Ureter (tissue), 1 donor: Measurements from ENCODE around the gene ARID4B. TPM values are rescaled to one million over a fixed set of nuclear protein-coding genes. Genes with fewer than 3 reads are reported as not detected.
"Not testable (repeated sequence)": the region's sequence is repeated elsewhere in the genome, so short reads cannot be mapped to it uniquely, and the experiment has no call there.

Experiments used
- DNase-seq: peaks from one replicate; pipeline ENCODE4 v3.0.0-alpha.2; 2020; ENCODE audit warnings: low spot score
- total RNA-seq: library from RNA; stranded (reverse); gene quantifications from one replicate; pipeline ENCODE4 v1.2.4, GENCODE V29; 2023
- donor health status: DM: yes; HTN: yes; CAD: no.

Gene ARID4B, protein sequence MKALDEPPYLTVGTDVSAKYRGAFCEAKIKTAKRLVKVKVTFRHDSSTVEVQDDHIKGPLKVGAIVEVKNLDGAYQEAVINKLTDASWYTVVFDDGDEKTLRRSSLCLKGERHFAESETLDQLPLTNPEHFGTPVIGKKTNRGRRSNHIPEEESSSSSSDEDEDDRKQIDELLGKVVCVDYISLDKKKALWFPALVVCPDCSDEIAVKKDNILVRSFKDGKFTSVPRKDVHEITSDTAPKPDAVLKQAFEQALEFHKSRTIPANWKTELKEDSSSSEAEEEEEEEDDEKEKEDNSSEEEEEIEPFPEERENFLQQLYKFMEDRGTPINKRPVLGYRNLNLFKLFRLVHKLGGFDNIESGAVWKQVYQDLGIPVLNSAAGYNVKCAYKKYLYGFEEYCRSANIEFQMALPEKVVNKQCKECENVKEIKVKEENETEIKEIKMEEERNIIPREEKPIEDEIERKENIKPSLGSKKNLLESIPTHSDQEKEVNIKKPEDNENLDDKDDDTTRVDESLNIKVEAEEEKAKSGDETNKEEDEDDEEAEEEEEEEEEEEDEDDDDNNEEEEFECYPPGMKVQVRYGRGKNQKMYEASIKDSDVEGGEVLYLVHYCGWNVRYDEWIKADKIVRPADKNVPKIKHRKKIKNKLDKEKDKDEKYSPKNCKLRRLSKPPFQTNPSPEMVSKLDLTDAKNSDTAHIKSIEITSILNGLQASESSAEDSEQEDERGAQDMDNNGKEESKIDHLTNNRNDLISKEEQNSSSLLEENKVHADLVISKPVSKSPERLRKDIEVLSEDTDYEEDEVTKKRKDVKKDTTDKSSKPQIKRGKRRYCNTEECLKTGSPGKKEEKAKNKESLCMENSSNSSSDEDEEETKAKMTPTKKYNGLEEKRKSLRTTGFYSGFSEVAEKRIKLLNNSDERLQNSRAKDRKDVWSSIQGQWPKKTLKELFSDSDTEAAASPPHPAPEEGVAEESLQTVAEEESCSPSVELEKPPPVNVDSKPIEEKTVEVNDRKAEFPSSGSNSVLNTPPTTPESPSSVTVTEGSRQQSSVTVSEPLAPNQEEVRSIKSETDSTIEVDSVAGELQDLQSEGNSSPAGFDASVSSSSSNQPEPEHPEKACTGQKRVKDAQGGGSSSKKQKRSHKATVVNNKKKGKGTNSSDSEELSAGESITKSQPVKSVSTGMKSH (N-terminal part only)
- total RNA-seq, result 52.9 TPM

GRCh38 chr1:235327559-235328270, at the start of gene ARID4B:
TSS of gene ARID4B (minus strand) at chr1:235328179. CDS start at chr1:235326919, 1,260 bp downstream.
- no peak for DNase-seq

- no peak for DNase-seq
These were observed 48.1 kb upstream of the ARID4B start for GRCh38 chr1:235375919-235376605.

- no peak for DNase-seq
These were observed 41.8 kb upstream of the ARID4B start for GRCh38 chr1:235369802-235370201.

DNA sequence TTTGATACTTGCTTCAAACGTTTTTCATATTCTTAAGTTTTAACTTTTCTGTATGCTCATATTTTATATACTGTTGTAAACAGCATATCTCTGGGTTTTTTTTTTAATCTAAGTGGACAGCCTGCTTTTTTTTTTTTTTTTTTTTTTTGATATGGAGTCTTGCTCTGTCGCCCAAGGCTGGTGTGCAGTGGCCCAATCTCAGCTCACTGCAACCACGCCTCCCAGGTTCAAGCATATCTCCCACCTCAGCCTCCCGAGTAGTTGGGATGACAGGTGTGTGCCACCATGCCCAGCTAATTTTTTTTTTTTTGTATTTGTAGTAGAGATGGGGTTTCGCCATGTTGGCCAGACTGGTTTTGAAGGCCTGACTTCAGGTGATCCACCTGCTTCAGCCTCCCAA, 40.4 kb upstream of the ARID4B start:
- no peak for DNase-seq

GRCh38 chr1:235367000-235367908, 39.3 kb upstream of the ARID4B start, which contains the start of gene TBCE:
TSS of gene TBCE (plus strand) at chr1:235367427. CDS start at chr1:235380050, 12,623 bp downstream.
- peak; percentile 97 for DNase-seq

- DNase-seq, result no peak
These were observed 38.3 kb upstream of the ARID4B start for GRCh38 chr1:235366286-235366685.

DNA sequence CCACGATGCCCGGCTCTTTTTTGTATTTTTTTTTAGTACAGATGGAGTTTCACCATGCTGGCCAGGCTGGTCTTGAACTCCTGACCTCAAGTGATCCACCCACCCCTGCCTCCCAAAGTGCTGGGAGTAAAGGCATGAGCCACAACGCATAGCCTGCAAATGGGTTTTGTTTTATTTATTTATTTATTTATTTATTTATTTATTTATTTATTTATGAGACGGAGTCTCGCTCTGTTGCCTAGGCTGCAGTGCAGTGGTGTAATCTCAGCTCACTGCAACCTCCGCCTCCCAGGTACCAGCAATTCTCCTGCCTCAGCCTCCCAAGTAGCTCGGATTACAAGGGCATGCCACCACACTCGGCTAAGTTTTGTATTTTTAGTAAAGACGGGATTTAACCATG, 36.2 kb upstream of the ARID4B start:
- DNase-seq, result not testable (repeated sequence)

- DNase-seq, result no peak
These were observed 30.9 kb upstream of the ARID4B start for GRCh38 chr1:235358899-235359298.

DNA sequence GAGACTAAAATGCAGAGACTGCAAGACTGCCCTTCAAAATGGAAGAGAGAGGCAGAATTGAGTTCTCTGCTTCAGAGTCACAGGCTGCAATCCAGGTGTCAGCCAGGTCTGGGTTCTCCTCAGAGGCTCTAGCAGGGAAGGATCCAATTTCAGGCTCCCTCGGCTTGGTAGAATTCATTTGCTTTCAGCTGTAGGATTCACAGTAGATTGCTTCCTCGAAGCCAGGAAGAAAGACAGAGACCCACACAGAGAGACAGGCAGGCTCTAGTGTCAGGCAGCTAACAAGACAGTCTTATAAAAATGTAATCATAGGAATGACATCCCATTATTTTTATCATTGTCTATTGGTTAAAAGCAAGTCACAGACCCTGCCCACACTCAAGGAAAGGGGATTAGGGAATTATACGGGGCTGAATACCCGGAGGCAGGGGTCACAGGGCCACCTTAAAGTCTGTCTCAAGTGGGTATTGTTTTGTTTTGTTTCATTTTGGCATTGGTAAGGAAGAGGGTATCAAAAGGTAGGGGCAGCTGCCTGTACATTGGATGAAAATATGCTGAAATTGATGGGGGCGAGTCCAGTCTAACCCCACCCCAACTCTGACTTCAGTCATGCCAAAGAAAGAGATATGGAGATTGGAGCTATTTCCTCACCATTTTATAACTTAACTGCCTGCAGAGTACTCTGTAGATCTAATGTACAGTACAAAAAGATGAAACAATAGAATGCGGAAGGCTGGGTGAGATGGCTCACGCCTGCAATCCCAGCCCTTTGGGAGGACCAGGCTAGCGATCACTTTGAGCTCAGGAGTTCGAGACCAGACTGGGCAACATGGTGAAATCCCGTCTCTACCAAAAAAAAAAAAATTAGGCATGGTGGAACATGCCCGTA, 29.8 kb upstream of the ARID4B start:
- DNase-seq, result no peak

- DNase-seq, result no peak
These were observed 23.9 kb upstream of the ARID4B start for GRCh38 chr1:235351898-235352297.

DNA sequence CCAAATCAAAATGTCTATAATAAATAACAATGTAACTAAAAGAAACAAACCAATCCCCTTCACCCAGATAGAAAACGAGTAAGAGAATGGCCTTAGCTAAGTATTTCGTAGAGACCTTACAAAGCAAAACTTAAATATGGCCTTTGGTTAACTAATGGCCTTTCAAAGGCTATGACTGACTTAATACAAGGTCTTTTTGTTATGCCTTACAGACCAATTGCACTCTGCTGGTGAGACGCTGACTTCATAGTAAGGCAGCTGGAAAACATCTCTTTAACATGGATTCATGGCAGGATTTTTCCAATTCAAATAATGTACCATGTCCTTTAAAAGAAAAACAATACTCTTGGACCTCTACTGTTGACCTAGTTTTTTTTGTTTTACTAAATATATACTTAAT, 23.5 kb upstream of the ARID4B start:
- DNase-seq, result no peak

GRCh38 chr1:235343726-235344125, 15.7 kb upstream of the ARID4B start:
- no peak for DNase-seq

DNA sequence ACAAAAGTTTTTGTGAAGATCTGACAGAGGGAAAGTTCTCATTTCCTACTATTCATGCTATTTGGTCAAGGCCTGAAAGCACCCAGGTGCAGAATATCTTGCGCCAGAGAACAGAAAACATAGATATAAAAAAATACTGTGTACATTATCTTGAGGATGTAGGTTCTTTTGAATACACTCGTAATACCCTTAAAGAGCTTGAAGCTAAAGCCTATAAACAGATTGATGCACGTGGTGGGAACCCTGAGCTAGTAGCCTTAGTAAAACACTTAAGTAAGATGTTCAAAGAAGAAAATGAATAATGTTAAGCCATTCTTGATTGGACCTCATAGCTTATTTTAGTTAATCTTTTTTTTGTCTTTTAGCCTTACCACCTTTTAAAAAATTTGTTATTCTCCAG, 14.5 kb upstream of the ARID4B start:
- DNase-seq, result no peak

GRCh38 chr1:235342039-235342438, 14.1 kb upstream of the ARID4B start:
- no peak for DNase-seq

GRCh38 chr1:235341334-235341733, 13.4 kb upstream of the ARID4B start:
- DNase-seq, result no peak

- DNase-seq, result no peak
These were observed 11.8 kb upstream of the ARID4B start for GRCh38 chr1:235339746-235340145.

DNA sequence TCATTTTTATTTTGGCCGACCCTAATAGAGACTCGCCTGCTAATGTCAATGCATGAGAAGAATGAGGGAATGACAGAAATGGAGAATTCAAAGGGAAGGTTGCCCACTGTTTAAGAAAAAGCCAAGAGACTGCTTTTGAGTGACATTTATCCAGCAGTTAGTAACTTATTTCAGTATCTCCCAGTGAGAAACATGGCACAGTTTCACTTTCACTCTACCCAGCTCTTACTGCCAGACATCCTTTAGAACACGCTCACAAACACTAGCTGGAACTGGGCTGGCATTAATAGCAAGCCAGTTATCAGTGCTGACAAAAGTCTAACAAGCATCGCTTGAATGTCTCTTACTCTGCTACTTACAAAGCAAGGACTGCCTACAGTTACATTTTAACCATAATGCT, 8.9 kb upstream of the ARID4B start:
- no peak for DNase-seq

DNA sequence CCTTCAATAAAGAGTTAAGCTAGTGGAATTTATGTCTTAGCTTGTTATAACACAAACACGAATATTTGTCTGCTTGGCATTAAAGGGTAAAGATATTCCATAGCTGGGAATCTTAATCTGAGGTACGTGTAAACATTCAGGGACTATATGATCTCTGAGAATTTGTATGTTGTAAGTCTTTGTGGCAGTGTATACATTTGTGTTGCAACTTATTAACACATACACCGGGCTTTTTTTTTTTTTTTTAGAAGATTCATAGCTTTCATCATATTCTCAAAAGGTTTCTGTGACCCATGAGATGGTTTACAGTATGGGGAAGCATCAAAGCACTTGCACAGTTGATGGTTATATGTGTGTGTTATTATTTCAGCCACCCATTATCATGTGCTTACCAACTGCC, 3.4 kb upstream of the ARID4B start:
- DNase-seq, result no peak

DNA sequence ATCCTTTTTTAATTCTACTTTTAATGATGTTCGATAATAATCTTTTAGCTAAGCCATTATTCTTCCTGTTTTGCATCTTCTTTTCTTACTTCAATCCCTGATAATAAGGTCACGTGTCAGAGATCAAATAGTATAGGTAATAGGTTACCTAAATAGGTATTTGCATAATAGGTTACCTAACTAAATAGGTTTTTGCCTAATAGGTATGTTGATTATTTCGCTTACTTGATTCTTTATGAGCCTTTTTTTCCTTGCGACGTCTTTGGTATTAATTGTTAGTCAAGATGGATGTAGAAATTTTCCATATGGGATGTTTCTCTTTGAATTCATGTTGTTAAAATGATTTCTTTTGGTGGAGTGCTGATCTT, 2.9 kb upstream of the ARID4B start:
- no peak for DNase-seq
